ENCODE results near the gene SQOR. TPM values are rescaled to one million over a fixed set of nuclear protein-coding genes. Genes with fewer than 3 reads are reported as not detected.

SQOR gene
- total and polyA plus RNA-seq, 2 experiments from 2014 or later, result 0.23 TPM; not detected in 1

DNA sequence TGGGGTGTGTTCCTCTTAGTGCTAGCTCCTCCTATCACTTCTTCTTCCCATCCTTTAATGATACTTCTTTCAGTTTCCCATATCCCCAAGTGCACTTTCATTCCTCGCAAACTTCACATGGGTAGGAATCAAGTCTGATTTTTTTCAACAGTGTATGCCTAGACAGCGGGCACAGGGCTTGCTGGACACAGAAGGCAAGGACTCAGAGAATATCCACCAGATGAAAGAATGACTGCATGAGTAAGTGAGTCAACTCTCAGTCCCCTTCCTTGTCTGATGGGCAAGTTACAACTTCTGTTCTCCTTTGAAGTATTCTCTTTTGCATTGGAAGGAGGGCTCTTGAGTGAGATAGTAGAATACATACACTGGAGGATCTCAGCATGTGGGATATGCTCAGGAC, 3.1 kb upstream of the SQOR start:
- H3K27me3 Mint-ChIP-seq (ENCODE audit: insufficient read depth, low read depth, poor library complexity), result peaks cover 23% of the 10 kb centered on the region
- H3K9me3 Mint-ChIP-seq, result peaks cover 32% of the 10 kb centered on the region
- Histone ChIP-seq H3K4me2 (no peak overlapping the region), H3K9me2 (ENCODE audit: insufficient read depth) (no peaks in the 10 kb centered on the region), H4K20me1 (replicated peaks; ENCODE audit: insufficient read depth) (no peaks in the 10 kb centered on the region), H2AFZ (no peak overlapping the region), H3K4me3 (no peak overlapping the region), H3K27ac (ENCODE audit: low read depth) (no peak overlapping the region), H3F3A (replicated peaks; ENCODE audit: low read depth) (no peaks in the 10 kb centered on the region), H3K79me2 (replicated peaks; ENCODE audit: insufficient read depth) (no peaks in the 10 kb centered on the region), H3K27me3 (ENCODE audit: insufficient read depth) (peaks cover 39% of the 10 kb centered on the region), H3K36me3 (ENCODE audit: insufficient read depth) (no peaks in the 10 kb centered on the region), H3K4me1 (ENCODE audit: insufficient read depth) (peaks cover 4% of the 10 kb centered on the region; the same call in 1 of the 2 replicates)
- H3K4me3 Mint-ChIP-seq, result no peak overlapping the region
- peaks cover 4% of the 10 kb centered on the region for H3K36me3 Mint-ChIP-seq (ENCODE audit: low read depth)
- ATAC-seq (no peak), DNase-seq (ENCODE audit: low spot score) (no peak)
- H3K4me1 Mint-ChIP-seq, result peaks cover 4% of the 10 kb centered on the region; the same call in 2 of the 3 replicates
- H3K27ac Mint-ChIP-seq, result no peak overlapping the region
- TF ChIP-seq STAT1 (IDR thresholded peaks at IDR 0.05; ENCODE audit: unreplicated experiment), result no peak
- TF ChIP-seq JUNB (IDR thresholded peaks at IDR 0.05; ENCODE audit: unreplicated experiment), result no peak
- TF ChIP-seq CTCF (conservative IDR thresholded peaks at IDR 0.05; ENCODE audit: low read depth in 2 of 2), result no peak
- TF ChIP-seq EZH2 (IDR thresholded peaks at IDR 0.05; ENCODE audit: low read depth, unreplicated experiment), result no peak
- no peak for TF ChIP-seq ZNF331 (CRISPR knock-in tag; IDR thresholded peaks at IDR 0.05; ENCODE audit: low read depth)
- no peak for TF ChIP-seq CREB1 (CRISPR knock-in tag; IDR thresholded peaks at IDR 0.05; ENCODE audit: low read depth)
- no peak for TF ChIP-seq NANOG (IDR thresholded peaks at IDR 0.05; ENCODE audit: borderline replicate concordance)
- no peak for TF ChIP-seq EZH2phosphoT487 (IDR thresholded peaks at IDR 0.05; ENCODE audit: unreplicated experiment)
- no peak for TF ChIP-seq ZNF114 (CRISPR knock-in tag; IDR thresholded peaks at IDR 0.05)
- TF ChIP-seq REST (IDR thresholded peaks at IDR 0.05; ENCODE audit: unreplicated experiment), result no peak
- TF ChIP-seq, protein P1, sequence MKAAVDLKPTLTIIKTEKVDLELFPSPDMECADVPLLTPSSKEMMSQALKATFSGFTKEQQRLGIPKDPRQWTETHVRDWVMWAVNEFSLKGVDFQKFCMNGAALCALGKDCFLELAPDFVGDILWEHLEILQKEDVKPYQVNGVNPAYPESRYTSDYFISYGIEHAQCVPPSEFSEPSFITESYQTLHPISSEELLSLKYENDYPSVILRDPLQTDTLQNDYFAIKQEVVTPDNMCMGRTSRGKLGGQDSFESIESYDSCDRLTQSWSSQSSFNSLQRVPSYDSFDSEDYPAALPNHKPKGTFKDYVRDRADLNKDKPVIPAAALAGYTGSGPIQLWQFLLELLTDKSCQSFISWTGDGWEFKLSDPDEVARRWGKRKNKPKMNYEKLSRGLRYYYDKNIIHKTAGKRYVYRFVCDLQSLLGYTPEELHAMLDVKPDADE (IDR thresholded peaks at IDR 0.05), result no peak

All from GM23338 (cell line).